HFFc6 (cell line): Measurements from ENCODE around the gene KRTAP27-1. TPM values are rescaled to one million over a fixed set of nuclear protein-coding genes. Genes with fewer than 3 reads are reported as not detected.

Experiments used
- DNase-seq: peaks from one replicate; pipeline ENCODE4 v3.0.0-alpha.2; 2018
- H3K27ac Mint-ChIP-seq: 2 replicates; pipeline ENCODE4 v1.8.0; 2020; ENCODE audit warnings: mild to moderate bottlenecking, mixed read lengths
- H3K27me3 Mint-ChIP-seq: 2 replicates; pipeline ENCODE4 v1.8.0; 2021; ENCODE audit warnings: mild to moderate bottlenecking, moderate library complexity, mixed read lengths; ENCODE audit not compliant: insufficient read depth
- H3K36me3 Mint-ChIP-seq: 2 replicates; pipeline ENCODE4 v1.8.0; 2021; ENCODE audit warnings: low read depth, mixed read lengths
- H3K4me1 Mint-ChIP-seq: 2 replicates; pipeline ENCODE4 v1.8.0; 2020; ENCODE audit warnings: low read depth, mixed read lengths
- H3K4me3 Mint-ChIP-seq: 2 replicates; pipeline ENCODE4 v1.8.0; 2020; ENCODE audit warnings: mild to moderate bottlenecking, moderate library complexity, mixed read lengths
- H3K9me3 Mint-ChIP-seq: 2 replicates; pipeline ENCODE4 v1.8.0; 2020; ENCODE audit warnings: mild to moderate bottlenecking, mixed read lengths
- microRNA-seq: library from miRNA; unstranded; fragments of <30 nt; microRNA quantifications from one replicate; pipeline ENCODE4, GENCODE V29; 2019
- total RNA-seq, 6 experiments: library from RNA; stranded (reverse); fragmentation: NEBNext Ultra II Directional; extraction: Animal tissue kit (Norgen Biotek cat#: 25700); gene quantifications; 2 replicates in 1 of 6; 3 replicates in 5 of 6; pipeline ENCODE4 v1.2.3, GENCODE V29; 2021
- TF ChIP-seq, protein P1 (sequence below): fragments of 200-600 bp; sonication (generic); IDR thresholded peaks from 2 replicates; pipeline ENCODE4 v1.5.0; 2021; ENCODE audit warnings: antibody characterized with exemption, mild to moderate bottlenecking

Gene KRTAP27-1
- total RNA-seq, 6 experiments from 2014 or later = not detected

GRCh38 chr21:30305136-30305535, 32.4 kb downstream of the KRTAP27-1 start:
- Mint-ChIP-seq H3K36me3 (no peaks in the 10 kb centered on the region), H3K9me3 (peaks cover 56% of the 10 kb centered on the region), H3K4me1 (no peaks in the 10 kb centered on the region), H3K27me3 (no peaks in the 10 kb centered on the region), H3K27ac (no peak overlapping the region), H3K4me3 (no peak overlapping the region)
- TF ChIP-seq, protein P1, sequence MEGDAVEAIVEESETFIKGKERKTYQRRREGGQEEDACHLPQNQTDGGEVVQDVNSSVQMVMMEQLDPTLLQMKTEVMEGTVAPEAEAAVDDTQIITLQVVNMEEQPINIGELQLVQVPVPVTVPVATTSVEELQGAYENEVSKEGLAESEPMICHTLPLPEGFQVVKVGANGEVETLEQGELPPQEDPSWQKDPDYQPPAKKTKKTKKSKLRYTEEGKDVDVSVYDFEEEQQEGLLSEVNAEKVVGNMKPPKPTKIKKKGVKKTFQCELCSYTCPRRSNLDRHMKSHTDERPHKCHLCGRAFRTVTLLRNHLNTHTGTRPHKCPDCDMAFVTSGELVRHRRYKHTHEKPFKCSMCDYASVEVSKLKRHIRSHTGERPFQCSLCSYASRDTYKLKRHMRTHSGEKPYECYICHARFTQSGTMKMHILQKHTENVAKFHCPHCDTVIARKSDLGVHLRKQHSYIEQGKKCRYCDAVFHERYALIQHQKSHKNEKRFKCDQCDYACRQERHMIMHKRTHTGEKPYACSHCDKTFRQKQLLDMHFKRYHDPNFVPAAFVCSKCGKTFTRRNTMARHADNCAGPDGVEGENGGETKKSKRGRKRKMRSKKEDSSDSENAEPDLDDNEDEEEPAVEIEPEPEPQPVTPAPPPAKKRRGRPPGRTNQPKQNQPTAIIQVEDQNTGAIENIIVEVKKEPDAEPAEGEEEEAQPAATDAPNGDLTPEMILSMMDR = no peak
- no peak for DNase-seq

GRCh38 chr21:30289215-30289614, 48.3 kb downstream of the KRTAP27-1 start, which contains the start of gene KRTAP25-1:
TSS of gene KRTAP25-1 (minus strand) at chr21:30289514. CDS start at chr21:30289490, 24 bp downstream.
- Mint-ChIP-seq H3K4me1 (no peaks in the 10 kb centered on the region), H3K9me3 (peaks cover 55% of the 10 kb centered on the region), H3K27ac (no peak within 1 kb of the TSS), H3K36me3 (no peaks in the 10 kb centered on the region), H3K4me3 (no peak within 1 kb of the TSS), H3K27me3 (peaks cover 2% of the 10 kb centered on the region; the same call in 1 of the 2 replicates)
- no peak for DNase-seq
- TF ChIP-seq, protein P1 = no peak

Small RNA genes within 50 kb of the gene (microRNA-seq; reads per million reads assigned to microRNA genes)
- gene MIR4327 = not detected

Other genes starting within 250 kb of the KRTAP27-1 start
- not detected for gene CLDN17, start 170.9 kb downstream of the KRTAP27-1 start, total RNA-seq
- not detected for gene CLDN8, start 121.6 kb downstream of the KRTAP27-1 start, total RNA-seq
- gene KRTAP24-1, start 54.7 kb downstream of the KRTAP27-1 start, total RNA-seq = not detected
- gene KRTAP25-1, start 48.2 kb downstream of the KRTAP27-1 start, total RNA-seq = not detected
- gene KRTAP26-1, start 17.4 kb downstream of the KRTAP27-1 start, total RNA-seq = not detected
- not detected for gene KRTAP23-1, start 10.9 kb upstream of the KRTAP27-1 start, total RNA-seq
- gene KRTAP13-2, start 34.6 kb upstream of the KRTAP27-1 start, total RNA-seq = not detected
- not detected for gene KRTAP13-1, start 58.3 kb upstream of the KRTAP27-1 start, total RNA-seq
- not detected for gene KRTAP13-3, start 88.2 kb upstream of the KRTAP27-1 start, total RNA-seq
- not detected for gene KRTAP13-4, start 92.5 kb upstream of the KRTAP27-1 start, total RNA-seq
- gene KRTAP15-1, start 102.6 kb upstream of the KRTAP27-1 start, total RNA-seq = not detected
- gene KRTAP19-1, start 142.7 kb upstream of the KRTAP27-1 start, total RNA-seq = not detected
- not detected for gene KRTAP19-2, start 149.7 kb upstream of the KRTAP27-1 start, total RNA-seq
- not detected for gene KRTAP19-3, start 154.3 kb upstream of the KRTAP27-1 start, total RNA-seq
- not detected for gene KRTAP19-4, start 159.5 kb upstream of the KRTAP27-1 start, total RNA-seq
- not detected for gene KRTAP19-5, start 164.4 kb upstream of the KRTAP27-1 start, total RNA-seq
- not detected for gene KRTAP19-6, start 204.2 kb upstream of the KRTAP27-1 start, total RNA-seq
- not detected for gene KRTAP19-7, start 223.6 kb upstream of the KRTAP27-1 start, total RNA-seq